ENCODE results near the gene TGFBR3.
A peak's percentile ranks its signal among the peaks of the same experiment; 100 is the strongest.

Gene TGFBR3

GRCh38 chr1:91876781-91877573 lies 9.0 kb downstream of the TGFBR3 start:
- in situ Hi-C loops (cut with HindIII; ENCODE audit: low sequenced_read_pairs) = no loop called here

GRCh38 chr1:91876040-91876470 lies 9.9 kb downstream of the TGFBR3 start:
- in situ Hi-C loops (cut with HindIII; ENCODE audit: low sequenced_read_pairs) = no loop called here
- DNase-seq (ENCODE audit: low read depth, low spot score) = no peak
- H3K4me3 ChIP-seq (ENCODE audit: low read depth, low read length) = no peak overlapping the region
- TF ChIP-seq CTCF (IDR thresholded peaks at IDR 0.05; ENCODE audit: low read depth, low read length) = no peak

More at GRCh38 chr1:91876781-91877573, 9.0 kb downstream of the TGFBR3 start:
- TF ChIP-seq CTCF (IDR thresholded peaks at IDR 0.05; ENCODE audit: low read depth, low read length) = no peak
- no peak for DNase-seq (ENCODE audit: low read depth, low spot score)
- no peak overlapping the region for H3K4me3 ChIP-seq (ENCODE audit: low read depth, low read length)

- in situ Hi-C loops (cut with HindIII; ENCODE audit: low sequenced_read_pairs) = no loop called here
- no peak for TF ChIP-seq CTCF (IDR thresholded peaks at IDR 0.05; ENCODE audit: low read depth, low read length)
- H3K4me3 ChIP-seq (ENCODE audit: low read depth, low read length) = no peak overlapping the region
- DNase-seq (ENCODE audit: low read depth, low spot score) = no peak
Measured at GRCh38 chr1:91874167-91874566, 11.8 kb downstream of the TGFBR3 start.

GRCh38 chr1:91872559-91873081 lies 13.3 kb downstream of the TGFBR3 start:
- peak; percentile 55 for DNase-seq (ENCODE audit: low read depth, low spot score)
- no peak for TF ChIP-seq CTCF (IDR thresholded peaks at IDR 0.05; ENCODE audit: low read depth, low read length)
- in situ Hi-C loops (cut with HindIII; ENCODE audit: low sequenced_read_pairs) = no loop called here
- no peak overlapping the region for H3K4me3 ChIP-seq (ENCODE audit: low read depth, low read length)

GRCh38 chr1:91872000-91872399 lies 14.0 kb downstream of the TGFBR3 start:
- H3K4me3 ChIP-seq (ENCODE audit: low read depth, low read length) = no peak overlapping the region
- peak; percentile 29 for DNase-seq (ENCODE audit: low read depth, low spot score)
- no peak for TF ChIP-seq CTCF (IDR thresholded peaks at IDR 0.05; ENCODE audit: low read depth, low read length)
- in situ Hi-C loops (cut with HindIII; ENCODE audit: low sequenced_read_pairs) = no loop called here

- no peak for TF ChIP-seq CTCF (IDR thresholded peaks at IDR 0.05; ENCODE audit: low read depth, low read length)
- in situ Hi-C loops (cut with HindIII; ENCODE audit: low sequenced_read_pairs) = no loop called here
- DNase-seq (ENCODE audit: low read depth, low spot score) = no peak
Measured at GRCh38 chr1:91870322-91870721, 15.6 kb downstream of the TGFBR3 start.

More at GRCh38 chr1:91870322-91870721, 15.6 kb downstream of the TGFBR3 start:
- H3K4me3 ChIP-seq (ENCODE audit: low read depth, low read length) = no peak overlapping the region
